H1 (cell line): ENCODE data around the gene SMIM35. TPM values are rescaled to one million over a fixed set of nuclear protein-coding genes. Genes with fewer than 3 reads are reported as not detected.
A peak's percentile ranks its signal among the peaks of the same experiment; 100 is the strongest.

ENCODE experiments used
- CTCF ChIA-PET: fragments of 300-600 bp; sonication (Branson Sonifier 250); formaldehyde crosslinking; loops from one replicate; lab custom pipeline; 2021; ENCODE audit not compliant: partially characterized antibody; lab: Charles Lee
- POLR2A ChIA-PET: fragments of 300-600 bp; sonication (Branson Sonifier 250); formaldehyde crosslinking; loops from one replicate; lab custom pipeline; 2021; ENCODE audit warnings: inconsistent platforms; ENCODE audit not compliant: partially characterized antibody; lab: Charles Lee
- DNase-seq, 2 experiments: peaks; one replicate each; pipeline versions ENCODE4 v3.0.0 to v3.0.0-alpha.2; 2010 to 2022; ENCODE audit warnings: low spot score in 2 of 2, low read depth in 1 of 2, mixed read lengths in 1 of 2
- FAIRE-seq: peaks from 2 replicates; lab custom pipeline; 2011; peaks lifted over from hg19 to GRCh38; lab: Jason Lieb, UNC
- H2AFZ ChIP-seq: 2 replicates; pipeline ENCODE4 v1.8.1; 2012; ENCODE audit warnings: low read length, inconsistent platforms
- H2AK5ac ChIP-seq: 2 replicates; pipeline ENCODE4 v1.6.1; 2013; ENCODE audit warnings: low read depth, low read length
- H2BK120ac ChIP-seq: replicated peaks from 2 replicates; pipeline ENCODE3; 2013; ENCODE audit warnings: low read depth, low read length, inconsistent platforms
- H2BK12ac ChIP-seq: 2 replicates; pipeline ENCODE4 v1.6.1; 2013; ENCODE audit warnings: low read depth, low read length
- H2BK15ac ChIP-seq: 2 replicates; pipeline ENCODE4 v1.6.1; 2013; ENCODE audit warnings: low read length
- H2BK20ac ChIP-seq: 2 replicates; pipeline ENCODE4 v1.6.1; 2013; ENCODE audit warnings: low read length
- H2BK5ac ChIP-seq: 2 replicates; pipeline ENCODE4 v1.6.1; 2013; ENCODE audit warnings: low read depth, low read length
- H3K14ac ChIP-seq: 2 replicates; pipeline ENCODE4 v1.6.1; 2013; ENCODE audit warnings: inconsistent platforms; ENCODE audit not compliant: insufficient read length
- H3K18ac ChIP-seq: 2 replicates; pipeline ENCODE4 v1.6.1; 2013; ENCODE audit warnings: low read length; ENCODE audit errors: extremely low read depth
- H3K23ac ChIP-seq: 2 replicates; pipeline ENCODE4 v1.6.1; 2013; ENCODE audit warnings: inconsistent platforms; ENCODE audit not compliant: insufficient read length
- H3K23me2 ChIP-seq: 2 replicates; pipeline ENCODE4 v1.6.1; 2013; ENCODE audit warnings: low read depth, low read length
- H3K27ac ChIP-seq: 2 replicates; pipeline ENCODE4 v1.6.1; 2011; ENCODE audit warnings: low read depth, low read length, inconsistent platforms
- H3K27me3 ChIP-seq, 4 experiments: replicated peaks in 1 of 4; 1 replicate in 1 of 4; 2 replicates in 3 of 4; pipeline versions ENCODE4 v1.6.1 to v1.8.1; 2011 to 2013; ENCODE audit warnings: low read length in 3 of 4, mild to moderate bottlenecking in 3 of 4, inconsistent platforms in 2 of 4, mixed read lengths in 2 of 4, moderate library complexity in 1 of 4; ENCODE audit not compliant: control insufficient read depth in 3 of 4, insufficient read depth in 3 of 4; ENCODE audit errors: extremely low read depth in 1 of 4
- H3K36me3 ChIP-seq, 4 experiments: 2 replicates each; pipeline versions ENCODE4 v1.6.1 to v1.8.1; 2011 to 2013; ENCODE audit warnings: mild to moderate bottlenecking in 4 of 4, low read length in 3 of 4, moderate library complexity in 2 of 4, control low read depth in 1 of 4, inconsistent platforms in 1 of 4; ENCODE audit not compliant: insufficient read depth in 4 of 4, control insufficient read depth in 2 of 4
- H3K4ac ChIP-seq: replicated peaks from 2 replicates; pipeline ENCODE3; 2013; ENCODE audit warnings: low read length, low read depth, mixed read lengths, inconsistent platforms; ENCODE audit not compliant: insufficient read length
- H3K4me1 ChIP-seq, 4 experiments: replicated peaks in 1 of 4; 1 replicate in 1 of 4; 2 replicates in 3 of 4; pipeline versions ENCODE4 v1.6.1 to v1.8.1; 2011 to 2013; ENCODE audit warnings: low read length in 3 of 4, inconsistent platforms in 2 of 4, mixed read lengths in 1 of 4; ENCODE audit not compliant: insufficient read depth in 4 of 4, control insufficient read depth in 3 of 4
- H3K4me2 ChIP-seq, 2 experiments: 2 replicates each; pipeline versions ENCODE4 v1.6.1 to v1.8.1; 2011 to 2013; ENCODE audit warnings: low read depth in 2 of 2, low read length in 2 of 2, control low read depth in 1 of 2, inconsistent platforms in 1 of 2, mild to moderate bottlenecking in 1 of 2; ENCODE audit not compliant: insufficient read depth in 1 of 2
- H3K4me3 ChIP-seq, 4 experiments: fragments of 200-600, 300-600 bp in 1 of 4; sonication (generic), shearing (Covaris generic), sonication (Bioruptor Twin) in 1 of 4; 2 replicates each; pipeline versions ENCODE4 v1.5.1 to v1.8.1; 2011 to 2016; ENCODE audit warnings: low read length in 4 of 4, low read depth in 3 of 4, control low read depth in 2 of 4, inconsistent platforms in 2 of 4, mild to moderate bottlenecking in 2 of 4, mixed read lengths in 1 of 4, moderate library complexity in 1 of 4; ENCODE audit not compliant: insufficient read depth in 2 of 4; ENCODE audit errors: extremely low read depth in 1 of 4
- H3K56ac ChIP-seq: replicated peaks from 2 replicates; pipeline ENCODE3; 2013; ENCODE audit warnings: low read depth, mild to moderate bottlenecking, mixed read lengths, low read length, inconsistent platforms; ENCODE audit not compliant: insufficient read length
- H3K79me1 ChIP-seq: 2 replicates; pipeline ENCODE4 v1.6.1; 2013; ENCODE audit warnings: low read depth, low read length, control low read depth
- H3K79me2 ChIP-seq, 2 experiments: 2 replicates each; pipeline versions ENCODE4 v1.6.1 to v1.8.1; 2012 to 2013; ENCODE audit warnings: low read length in 2 of 2, mild to moderate bottlenecking in 2 of 2, inconsistent platforms in 1 of 2; ENCODE audit not compliant: insufficient read depth in 2 of 2, control insufficient read depth in 1 of 2
- H3K9ac ChIP-seq, 4 experiments: replicated peaks in 1 of 4; 1 replicate in 1 of 4; 2 replicates in 3 of 4; pipeline versions ENCODE4 v1.6.1 to v1.8.1; 2011 to 2013; ENCODE audit warnings: low read depth in 3 of 4, low read length in 3 of 4, control low read depth in 2 of 4, mild to moderate bottlenecking in 2 of 4, moderate library complexity in 2 of 4, inconsistent platforms in 1 of 4; ENCODE audit errors: extremely low read depth in 1 of 4
- H3K9me3 ChIP-seq, 2 experiments: 2 replicates each; pipeline versions ENCODE4 v1.6.1 to v1.8.1; 2012 to 2013; ENCODE audit warnings: mild to moderate bottlenecking in 2 of 2, moderate library complexity in 2 of 2, control low read depth in 1 of 2, inconsistent platforms in 1 of 2, low read depth in 1 of 2, low read length in 1 of 2, mixed read lengths in 1 of 2; ENCODE audit not compliant: insufficient read depth in 2 of 2
- H4K20me1 ChIP-seq, 2 experiments: replicated peaks in 1 of 2; 2 replicates each; pipeline versions ENCODE3 to v1.8.1; 2011 to 2013; ENCODE audit warnings: inconsistent platforms in 2 of 2, low read length in 2 of 2, mild to moderate bottlenecking in 1 of 2; ENCODE audit not compliant: insufficient read depth in 2 of 2, control insufficient read depth in 1 of 2
- H4K5ac ChIP-seq: 2 replicates; pipeline ENCODE4 v1.6.1; 2013; ENCODE audit warnings: low read length, low read depth, mixed read lengths, inconsistent platforms; ENCODE audit not compliant: insufficient read length
- H4K8ac ChIP-seq: 2 replicates; pipeline ENCODE4 v1.8.0; 2013; ENCODE audit warnings: mild to moderate bottlenecking, moderate library complexity, low read length, inconsistent platforms; ENCODE audit not compliant: insufficient read depth; ENCODE audit errors: extremely low read depth
- H4K91ac ChIP-seq: replicated peaks from 2 replicates; pipeline ENCODE3; 2013; ENCODE audit warnings: low read length, mixed read lengths, inconsistent platforms; ENCODE audit not compliant: insufficient read length
- ATF2 ChIP-seq: IDR thresholded peaks from 2 replicates; pipeline ENCODE4 v1.6.1; 2012; ENCODE audit warnings: low read length, inconsistent platforms
- CREB1 ChIP-seq: IDR thresholded peaks from 2 replicates; pipeline ENCODE4 v1.6.1; 2012; ENCODE audit warnings: inconsistent platforms
- EGR1 ChIP-seq: IDR thresholded peaks from 2 replicates; pipeline ENCODE4 v1.6.1; 2011; ENCODE audit warnings: low read depth, low read length, borderline replicate concordance
- KDM1A ChIP-seq: fragments of 200-600, 300-600 bp; sonication (generic); IDR thresholded peaks from 2 replicates; pipeline ENCODE4 v1.7.1; 2016; ENCODE audit warnings: mild to moderate bottlenecking, low read length, borderline replicate concordance
- KDM5A ChIP-seq: fragments of 200-600 bp; IDR thresholded peaks from 2 replicates; pipeline ENCODE4 v1.7.1; 2012; ENCODE audit warnings: mild to moderate bottlenecking, low read length, inconsistent platforms, mixed read lengths
- SIRT6 ChIP-seq: IDR thresholded peaks from one replicate; pipeline ENCODE4 v1.7.1; 2012; ENCODE audit warnings: low read length, inconsistent platforms
- SIX5 ChIP-seq: IDR thresholded peaks from 2 replicates; pipeline ENCODE4 v1.6.1; 2011; ENCODE audit warnings: mild to moderate bottlenecking, low read depth, low read length
- YY1 ChIP-seq: IDR thresholded peaks from 2 replicates; pipeline ENCODE4 v1.6.1; 2011; ENCODE audit warnings: low read depth, mild to moderate bottlenecking, low read length
- WGBS, 2 experiments: shearing (Covaris generic) in 1 of 2; methylation state at CpG; one replicate each; pipeline versions ENCODE4 v1.1.6 to v1.1.7; 2013 to 2015; ENCODE audit warnings: low lambda C conversion rate in 2 of 2, mixed read lengths in 2 of 2, inconsistent platforms in 1 of 2, low coverage in 1 of 2, missing lambda C conversion rate in 1 of 2; ENCODE audit not compliant: insufficient replicate concordance in 2 of 2, insufficient coverage in 1 of 2, insufficient read length in 1 of 2; ENCODE audit errors: extremely low coverage in 1 of 2, missing lambda C conversion rate in 1 of 2; 5-methylcytosine and 5-hydroxymethylcytosine counted together
- polyA plus RNA-seq, 7 experiments: library from polyadenylated mRNA; depleted of rRNA in 3 of 7; stranded (reverse) in 5 of 7; unstranded in 2 of 7; fragments of >200 nt in 5 of 7; fragments of 200-250 nt in 2 of 7; gene quantifications; 1 replicate in 5 of 7; 2 replicates in 1 of 7; 4 replicates in 1 of 7; pipeline versions ENCODE4 v1.2.1 to v1.2.3, GENCODE V29; 2011 to 2013; ENCODE audit warnings: missing spikeins in 2 of 7, mixed read lengths in 2 of 7
- total RNA-seq: library from RNA; stranded (reverse); fragmentation: NEBNext Ultra II Directional; extraction: Animal tissue kit (Norgen Biotek cat#: 25700); gene quantifications from 2 replicates; pipeline ENCODE4 v1.2.1, GENCODE V29; 2021

SMIM35 gene
- total and polyA plus RNA-seq, 2 of the 8 experiments (the other 6 are each of a cell fraction or from before 2014, with no cell fraction given): not detected

- Histone ChIP-seq H3K27me3 (peaks cover 0 to 2% (median 0%) of the 10 kb centered on the region in 4 experiments; a peak in 1 of 7 replicates), H3K4ac (no peak overlapping the region), H2AK5ac (no peak overlapping the region), H3K14ac (no peak overlapping the region), H4K8ac (peak overlapping the region; percentile 3; the same call in 1 of the 2 replicates), H2BK15ac (no peak overlapping the region), H3K56ac (no peak overlapping the region), H2BK120ac (no peak overlapping the region), H3K23ac (no peak overlapping the region), H3K9me3 (no peaks in the 10 kb centered on the region), H2AFZ (no peak overlapping the region), H3K9ac (no peak overlapping the region), H3K23me2 (no peaks in the 10 kb centered on the region), H4K5ac (no peak overlapping the region), H4K91ac (no peak overlapping the region), H3K4me2 (no peak overlapping the region), H3K79me1 (no peaks in the 10 kb centered on the region), H3K18ac (no peak overlapping the region), H2BK5ac (no peak overlapping the region), H3K4me1 (no peaks in the 10 kb centered on the region), H2BK12ac (no peak overlapping the region), H3K4me3 (no peak overlapping the region), H3K27ac (no peak overlapping the region), H4K20me1 (no peaks in the 10 kb centered on the region), H3K36me3 (no peaks in the 10 kb centered on the region), H2BK20ac (no peak overlapping the region), H3K79me2 (no peaks in the 10 kb centered on the region)
- ChIA-PET CTCF (interaction anchor here (1.0 to 1.1 kb wide), 3 partner anchors 10 to 159 kb away, joined by 3 to 5 read pairs (median 4); no protein-coding TSS in a partner anchor), POLR2A (no interaction called here)
- WGBS, 2 experiments: 89% methylated on average over 8 of the region's 8 CpGs; no CpG with 5 or more reads in 1 of the 2 experiments
- DNase-seq (no peak), FAIRE-seq (no peak)
- TF ChIP-seq SIX5 (no peak), SIRT6 (no peak), KDM5A (no peak), CREB1 (no peak), EGR1 (no peak), ATF2 (no peak), YY1 (no peak), KDM1A (no peak)
Observed at GRCh38 chr11:117966908-117967307, 119.9 kb downstream of the SMIM35 start.
